Astrocyte (in vitro differentiated cells and primary cell): ENCODE results near the gene INTS6. TPM values are rescaled to one million over a fixed set of nuclear protein-coding genes. Genes with fewer than 3 reads are reported as not detected.

Experiments used
- DNase-seq: peaks from one replicate; pipeline ENCODE4 v3.0.0-alpha.2; 2010; ENCODE audit warnings: low read depth
- FAIRE-seq: peaks from 2 replicates; lab custom pipeline; 2011; peaks lifted over from hg19 to GRCh38; lab: Jason Lieb, UNC
- H2AFZ ChIP-seq: 2 replicates; pipeline ENCODE4 v1.6.0; 2012; ENCODE audit warnings: low read depth, low read length, inconsistent platforms
- H3K27ac ChIP-seq: 2 replicates; pipeline ENCODE4 v1.5.1; 2011; ENCODE audit warnings: low read depth, low read length, inconsistent platforms
- H3K27me3 ChIP-seq: 2 replicates; pipeline ENCODE4 v1.6.0; 2011; ENCODE audit warnings: low read length, inconsistent platforms; ENCODE audit not compliant: insufficient read depth
- H3K36me3 ChIP-seq: 2 replicates; pipeline ENCODE4 v1.5.1; 2011; ENCODE audit warnings: low read length, inconsistent platforms; ENCODE audit not compliant: insufficient read depth
- H3K4me1 ChIP-seq: 2 replicates; pipeline ENCODE4 v1.5.1; 2011; ENCODE audit warnings: low read length, inconsistent platforms; ENCODE audit not compliant: insufficient read depth
- H3K4me2 ChIP-seq: 2 replicates; pipeline ENCODE4 v1.6.0; 2012; ENCODE audit warnings: low read length, inconsistent platforms
- H3K4me3 ChIP-seq: 2 replicates; pipeline ENCODE4 v1.5.1; 2011; ENCODE audit warnings: low read depth, mild to moderate bottlenecking, low read length, inconsistent platforms; ENCODE audit not compliant: insufficient read depth
- H3K79me2 ChIP-seq: 2 replicates; pipeline ENCODE4 v1.6.0; 2012; ENCODE audit warnings: mild to moderate bottlenecking, low read length, inconsistent platforms; ENCODE audit not compliant: insufficient read depth
- H3K9ac ChIP-seq: 2 replicates; pipeline ENCODE4 v1.6.0; 2012; ENCODE audit warnings: mild to moderate bottlenecking, low read length, inconsistent platforms
- H3K9me3 ChIP-seq: 2 replicates; pipeline ENCODE4 v1.5.1; 2012; ENCODE audit warnings: low read depth, mild to moderate bottlenecking, low read length, inconsistent platforms; ENCODE audit not compliant: insufficient read depth
- H4K20me1 ChIP-seq: 2 replicates; pipeline ENCODE4 v1.6.0; 2012; ENCODE audit warnings: low read length, inconsistent platforms; ENCODE audit not compliant: insufficient read depth
- H3K27ac Mint-ChIP-seq: one replicate; pipeline ENCODE4 v1.8.0; 2021; ENCODE audit warnings: mild to moderate bottlenecking, mixed read lengths; ENCODE audit not compliant: unreplicated experiment
- H3K27me3 Mint-ChIP-seq: one replicate; pipeline ENCODE4 v1.8.0; 2021; ENCODE audit warnings: low read depth, mixed read lengths; ENCODE audit not compliant: unreplicated experiment
- H3K36me3 Mint-ChIP-seq: one replicate; pipeline ENCODE4 v1.8.0; 2021; ENCODE audit warnings: low read depth, mixed read lengths; ENCODE audit not compliant: unreplicated experiment
- H3K4me1 Mint-ChIP-seq: one replicate; pipeline ENCODE4 v1.8.0; 2021; ENCODE audit warnings: low read depth, mixed read lengths; ENCODE audit not compliant: unreplicated experiment
- H3K4me3 Mint-ChIP-seq: one replicate; pipeline ENCODE4 v1.8.0; 2021; ENCODE audit warnings: mild to moderate bottlenecking, moderate library complexity, mixed read lengths; ENCODE audit not compliant: unreplicated experiment
- H3K9me3 Mint-ChIP-seq: one replicate; pipeline ENCODE4 v1.8.0; 2021; ENCODE audit warnings: mild to moderate bottlenecking, mixed read lengths; ENCODE audit not compliant: unreplicated experiment
- CTCF ChIP-seq: IDR thresholded peaks from 2 replicates; pipeline ENCODE4 v1.5.1; 2011; ENCODE audit warnings: low read depth, mild to moderate bottlenecking, inconsistent platforms, low read length, moderate library complexity; ENCODE audit not compliant: insufficient read depth
- EZH2 ChIP-seq: IDR thresholded peaks from 2 replicates; pipeline ENCODE4 v1.6.1; 2012; ENCODE audit warnings: mild to moderate bottlenecking, low read length, inconsistent platforms; ENCODE audit not compliant: insufficient read depth
- total RNA-seq: library from RNA; stranded (reverse); gene quantifications from 2 replicates; pipeline ENCODE4 v1.2.1, GENCODE V29; 2021

The INTS6 gene
- total RNA-seq, 1 donor from 2014 or later, result 47.6 TPM

- no peak overlapping the region for H3K27ac Mint-ChIP-seq
- peaks cover 6% of the 10 kb centered on the region for H3K27me3 Mint-ChIP-seq
- Histone ChIP-seq H2AFZ (no peak overlapping the region), H3K9ac (no peak overlapping the region), H3K9me3 (no peaks in the 10 kb centered on the region), H3K4me2 (no peak overlapping the region), H4K20me1 (no peaks in the 10 kb centered on the region), H3K4me1 (no peaks in the 10 kb centered on the region), H3K4me3 (no peak overlapping the region), H3K27me3 (no peaks in the 10 kb centered on the region), H3K27ac (no peak overlapping the region), H3K36me3 (no peaks in the 10 kb centered on the region), H3K79me2 (no peaks in the 10 kb centered on the region)
- peaks cover 4% of the 10 kb centered on the region for H3K4me1 Mint-ChIP-seq
- DNase-seq (no peak), FAIRE-seq (no peak)
- H3K9me3 Mint-ChIP-seq, result no peaks in the 10 kb centered on the region
- H3K4me3 Mint-ChIP-seq, result no peak overlapping the region
- H3K36me3 Mint-ChIP-seq, result peaks cover 2% of the 10 kb centered on the region
- TF ChIP-seq EZH2, result no peak
- no peak for TF ChIP-seq CTCF
Measured at GRCh38 chr13:51323824-51324511, 128.9 kb downstream of the INTS6 start.

DNA sequence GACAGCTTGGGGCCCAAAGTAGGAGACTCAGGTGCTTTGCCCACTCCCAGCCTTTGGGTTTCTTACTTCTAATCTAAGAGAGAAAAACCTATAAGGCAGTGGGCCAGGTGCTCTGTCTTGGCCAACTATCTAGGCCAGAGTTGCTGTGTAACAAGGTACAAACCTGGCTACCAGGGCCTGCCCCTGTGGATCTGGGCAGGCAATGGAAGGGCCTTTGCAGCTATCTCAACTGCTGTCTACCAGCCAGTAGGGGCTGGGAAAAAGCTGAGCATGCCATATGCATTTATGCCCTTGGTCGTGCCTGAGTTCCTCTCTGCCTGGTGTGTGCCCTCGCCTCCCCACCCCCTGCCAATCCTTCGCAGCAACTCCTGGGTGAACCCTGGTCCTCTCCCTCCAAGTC, 130.0 kb downstream of the INTS6 start:
- H4K20me1 ChIP-seq, result no peaks in the 10 kb centered on the region
- no peak for TF ChIP-seq CTCF
- TF ChIP-seq EZH2, result no peak
- H3K9me3 Mint-ChIP-seq, result no peaks in the 10 kb centered on the region
- H3K79me2 ChIP-seq, result no peaks in the 10 kb centered on the region
- H3K4me2 ChIP-seq, result no peak overlapping the region
- H3K9ac ChIP-seq, result no peak overlapping the region
- no peak overlapping the region for H3K4me3 ChIP-seq
- no peak overlapping the region for H3K27ac ChIP-seq
- DNase-seq (no peak), FAIRE-seq (no peak)
- no peaks in the 10 kb centered on the region for H3K4me1 Mint-ChIP-seq
- H3K27ac Mint-ChIP-seq, result no peak overlapping the region
- no peak overlapping the region for H2AFZ ChIP-seq
- peaks cover 6% of the 10 kb centered on the region for H3K27me3 Mint-ChIP-seq
- peaks cover 4% of the 10 kb centered on the region for H3K4me1 ChIP-seq
- no peak overlapping the region for H3K4me3 Mint-ChIP-seq
- no peaks in the 10 kb centered on the region for H3K27me3 ChIP-seq
- no peaks in the 10 kb centered on the region for H3K36me3 ChIP-seq
- no peaks in the 10 kb centered on the region for H3K9me3 ChIP-seq
- peaks cover 2% of the 10 kb centered on the region for H3K36me3 Mint-ChIP-seq

DNA sequence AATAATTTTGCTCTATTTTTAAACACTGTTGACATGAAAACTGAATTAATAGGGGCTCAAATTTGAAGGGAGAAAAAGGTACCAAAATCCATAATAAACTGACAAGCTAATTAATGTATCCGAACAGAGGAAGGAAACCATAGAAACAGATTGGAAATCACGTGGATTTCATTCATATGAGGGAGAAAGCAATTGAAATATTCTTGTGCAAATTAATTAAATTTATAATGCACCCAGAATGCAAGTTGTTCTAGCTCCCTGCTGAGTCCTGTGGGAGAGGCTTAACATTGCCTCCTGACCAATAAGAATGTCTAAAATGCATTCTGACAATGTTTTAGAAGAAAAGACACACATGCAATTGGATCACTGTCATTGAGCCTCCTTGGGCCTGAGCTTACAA, 131.0 kb downstream of the INTS6 start:
- peaks cover 6% of the 10 kb centered on the region for H3K27me3 Mint-ChIP-seq
- FAIRE-seq, result no peak
- H3K4me3 Mint-ChIP-seq, result no peak overlapping the region
- H4K20me1 ChIP-seq, result no peaks in the 10 kb centered on the region
- TF ChIP-seq EZH2 (no peak), CTCF (no peak)
- H3K4me2 ChIP-seq, result no peak overlapping the region
- no peaks in the 10 kb centered on the region for H3K9me3 ChIP-seq
- H3K9me3 Mint-ChIP-seq, result no peaks in the 10 kb centered on the region
- no peak overlapping the region for H3K9ac ChIP-seq
- no peaks in the 10 kb centered on the region for H3K4me1 Mint-ChIP-seq
- no peak for DNase-seq
- no peaks in the 10 kb centered on the region for H3K27me3 ChIP-seq
- no peak overlapping the region for H3K27ac ChIP-seq
- H3K4me3 ChIP-seq, result no peak overlapping the region
- no peaks in the 10 kb centered on the region for H3K79me2 ChIP-seq
- peaks cover 2% of the 10 kb centered on the region for H3K36me3 Mint-ChIP-seq
- H2AFZ ChIP-seq, result no peak overlapping the region
- no peaks in the 10 kb centered on the region for H3K36me3 ChIP-seq
- H3K4me1 ChIP-seq, result peaks cover 14% of the 10 kb centered on the region
- no peak overlapping the region for H3K27ac Mint-ChIP-seq
